GM06990 (cell line): Measurements from ENCODE around the gene DLG2.
"Not testable (repeated sequence)": the region's sequence is repeated elsewhere in the genome, so short reads cannot be mapped to it uniquely, and the experiment has no call there.

ENCODE experiments used
- DNase-seq: peaks from one replicate; pipeline ENCODE4 v3.0.0-alpha.2; 2011; ENCODE audit not compliant: insufficient read length; ENCODE audit errors: extremely low read depth
- H3K27me3 ChIP-seq: replicated peaks from 2 replicates; pipeline ENCODE4 v1.6.0; 2011; ENCODE audit warnings: low read length; ENCODE audit not compliant: control insufficient read depth, insufficient read depth
- H3K36me3 ChIP-seq: 2 replicates; pipeline ENCODE4 v1.5.1; 2011; ENCODE audit warnings: low read length; ENCODE audit not compliant: control insufficient read depth, insufficient read depth
- H3K4me3 ChIP-seq: replicated peaks from 2 replicates; pipeline ENCODE4 v1.5.1; 2011; ENCODE audit warnings: low read depth, mild to moderate bottlenecking, control low read depth, low read length
- TF ChIP-seq, protein P1 (sequence below): IDR thresholded peaks from 2 replicates; pipeline ENCODE4 v1.5.1; 2011; ENCODE audit warnings: low read length, control low read depth, mild to moderate bottlenecking, inconsistent platforms; ENCODE audit not compliant: insufficient read depth, poor library complexity, severe bottlenecking

Gene DLG2

DNA sequence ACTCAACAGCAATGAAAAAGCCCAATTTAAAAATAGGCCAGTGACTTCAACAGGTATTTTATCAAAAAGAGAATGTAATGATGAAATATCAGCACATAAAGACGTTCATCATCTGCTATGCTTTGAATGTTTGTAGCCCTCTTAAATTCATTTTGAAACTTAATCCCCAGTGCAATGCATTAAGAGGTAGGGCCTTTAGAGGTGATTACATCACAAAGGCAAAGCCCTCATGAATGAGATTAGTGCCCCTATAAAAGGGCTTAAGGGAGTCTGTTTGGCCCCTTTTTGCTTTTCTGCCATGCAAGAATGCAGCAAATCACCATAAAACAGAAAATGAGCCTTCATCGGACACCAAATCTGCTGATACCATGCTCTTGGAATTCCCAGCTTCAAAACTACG lies 637.0 kb downstream of the DLG2 start:
- Histone ChIP-seq H3K36me3 (no peaks in the 10 kb centered on the region), H3K27me3 (no peaks in the 10 kb centered on the region; the same call in 1 of the 2 replicates), H3K4me3 (no peak overlapping the region)
- TF ChIP-seq, protein P1, sequence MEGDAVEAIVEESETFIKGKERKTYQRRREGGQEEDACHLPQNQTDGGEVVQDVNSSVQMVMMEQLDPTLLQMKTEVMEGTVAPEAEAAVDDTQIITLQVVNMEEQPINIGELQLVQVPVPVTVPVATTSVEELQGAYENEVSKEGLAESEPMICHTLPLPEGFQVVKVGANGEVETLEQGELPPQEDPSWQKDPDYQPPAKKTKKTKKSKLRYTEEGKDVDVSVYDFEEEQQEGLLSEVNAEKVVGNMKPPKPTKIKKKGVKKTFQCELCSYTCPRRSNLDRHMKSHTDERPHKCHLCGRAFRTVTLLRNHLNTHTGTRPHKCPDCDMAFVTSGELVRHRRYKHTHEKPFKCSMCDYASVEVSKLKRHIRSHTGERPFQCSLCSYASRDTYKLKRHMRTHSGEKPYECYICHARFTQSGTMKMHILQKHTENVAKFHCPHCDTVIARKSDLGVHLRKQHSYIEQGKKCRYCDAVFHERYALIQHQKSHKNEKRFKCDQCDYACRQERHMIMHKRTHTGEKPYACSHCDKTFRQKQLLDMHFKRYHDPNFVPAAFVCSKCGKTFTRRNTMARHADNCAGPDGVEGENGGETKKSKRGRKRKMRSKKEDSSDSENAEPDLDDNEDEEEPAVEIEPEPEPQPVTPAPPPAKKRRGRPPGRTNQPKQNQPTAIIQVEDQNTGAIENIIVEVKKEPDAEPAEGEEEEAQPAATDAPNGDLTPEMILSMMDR = no peak
- DNase-seq = no peak

DNA sequence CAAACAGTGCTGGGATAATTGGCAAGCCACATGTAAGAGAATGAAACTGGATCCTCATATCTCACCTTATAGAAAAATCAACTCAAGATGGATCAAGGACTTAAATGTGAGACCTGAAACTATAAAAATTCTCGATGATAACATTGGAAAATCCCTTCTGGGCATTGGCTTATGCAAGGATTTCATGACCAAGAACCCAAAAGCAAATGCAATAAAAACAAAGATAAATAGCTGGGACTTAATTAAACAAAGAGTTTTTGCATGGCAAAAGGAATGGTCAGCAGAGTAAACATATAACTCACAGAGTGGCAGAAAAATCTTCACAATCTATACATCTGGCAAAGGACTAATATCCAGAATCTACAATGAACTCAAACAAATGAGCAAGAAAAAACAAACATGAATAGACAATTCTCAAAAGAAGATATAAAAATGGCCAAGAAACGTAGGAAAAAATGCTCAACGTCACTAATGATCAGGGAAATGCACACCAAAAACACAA lies 639.4 kb downstream of the DLG2 start:
- not testable (repeated sequence) for H3K4me3 ChIP-seq, DNase-seq, H3K27me3 ChIP-seq, H3K36me3 ChIP-seq

DNA sequence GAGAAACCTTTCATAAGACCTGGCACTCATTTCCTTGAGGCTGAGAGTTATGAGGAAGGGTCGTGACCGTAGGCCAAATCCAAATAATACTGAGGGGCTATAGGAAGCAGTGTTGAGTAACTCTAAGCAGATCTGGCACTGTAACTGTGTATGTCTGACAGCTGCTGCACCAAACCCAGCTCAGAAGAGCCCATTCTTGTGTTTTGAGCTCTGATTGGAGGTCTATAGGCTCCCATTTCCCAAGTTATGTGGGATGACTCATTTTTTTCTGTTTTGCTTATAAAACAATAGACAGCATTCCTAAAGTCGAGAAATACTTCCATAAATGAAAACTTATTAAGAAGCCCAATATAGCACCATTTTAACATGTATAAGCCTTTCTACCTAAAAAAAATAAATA lies 645.8 kb downstream of the DLG2 start:
- Histone ChIP-seq H3K36me3 (no peaks in the 10 kb centered on the region), H3K4me3 (no peak overlapping the region), H3K27me3 (no peaks in the 10 kb centered on the region)
- TF ChIP-seq, protein P1 = no peak
- no peak for DNase-seq

DNA sequence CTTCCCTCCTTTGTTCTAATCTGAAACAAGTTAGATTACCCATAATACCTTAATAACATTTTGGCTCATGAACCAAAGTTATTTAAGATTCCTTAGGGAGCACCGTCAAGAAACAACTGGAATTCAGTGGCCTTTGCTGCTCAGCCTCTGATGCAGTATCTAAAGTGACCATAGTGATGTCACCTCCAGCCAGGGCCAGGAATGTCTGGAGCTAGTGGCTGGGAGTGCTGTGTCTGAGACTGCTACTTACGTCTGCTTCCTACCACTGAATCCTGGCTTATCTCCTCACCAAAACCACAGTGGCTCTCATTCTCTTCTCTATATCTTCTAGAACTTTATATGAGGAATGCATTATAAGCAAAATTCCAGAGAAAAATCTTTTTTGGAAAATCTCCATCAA lies 658.0 kb downstream of the DLG2 start:
- TF ChIP-seq, protein P1 = no peak
- Histone ChIP-seq H3K27me3 (no peaks in the 10 kb centered on the region), H3K4me3 (no peak overlapping the region), H3K36me3 (no peaks in the 10 kb centered on the region)
- no peak for DNase-seq

DNA sequence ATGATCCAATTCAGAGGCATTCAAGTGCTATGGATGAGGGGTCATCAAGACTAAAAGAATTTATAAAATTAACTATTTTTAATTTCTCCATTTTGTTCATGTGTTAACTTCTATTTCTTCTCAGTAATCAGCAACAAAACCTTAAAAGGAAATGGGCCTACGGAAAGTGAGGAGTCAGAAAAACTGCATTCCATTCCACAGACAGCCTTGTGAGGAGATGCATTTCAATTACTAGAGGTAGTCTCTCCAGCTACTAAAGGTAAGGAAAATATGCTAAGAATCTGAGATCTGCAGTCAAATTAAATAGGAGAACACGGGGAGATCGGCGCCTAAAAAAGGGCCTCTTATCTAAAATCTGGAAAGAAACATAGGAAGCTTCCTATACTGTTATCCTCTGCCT lies 661.7 kb downstream of the DLG2 start:
- TF ChIP-seq, protein P1 = no peak
- DNase-seq = no peak

DNA sequence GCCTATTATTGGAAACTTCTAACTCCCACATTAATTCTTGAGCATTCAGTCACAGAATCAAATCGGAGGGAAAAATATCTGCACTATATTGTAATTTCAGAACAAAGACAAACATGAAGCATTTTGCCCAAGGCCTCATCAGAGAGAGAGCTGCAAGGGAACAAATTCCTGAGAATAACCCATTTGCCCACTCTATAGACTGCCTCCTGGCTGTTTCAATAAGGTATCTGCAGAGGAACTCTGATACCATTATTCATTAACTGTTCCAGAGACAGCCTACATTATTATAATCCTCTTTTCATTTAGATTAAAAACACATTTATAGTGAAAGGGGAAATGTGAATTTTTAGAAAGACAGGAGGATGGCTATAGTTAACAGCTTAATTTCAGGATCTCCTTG lies 663.9 kb downstream of the DLG2 start:
- no peaks in the 10 kb centered on the region for H3K27me3 ChIP-seq
- no peaks in the 10 kb centered on the region for H3K36me3 ChIP-seq
- DNase-seq = no peak
- H3K4me3 ChIP-seq = no peak overlapping the region
- TF ChIP-seq, protein P1 = no peak

More for the DNA sequence above, 661.7 kb downstream of the DLG2 start:
- H3K36me3 ChIP-seq = no peaks in the 10 kb centered on the region
- no peak overlapping the region for H3K4me3 ChIP-seq
- H3K27me3 ChIP-seq = no peaks in the 10 kb centered on the region
